ACHN (cell line): Measurements from ENCODE around the gene DCP1B.

Source experiments
- DNase-seq: peaks from one replicate; pipeline ENCODE4 v3.0.0-alpha.2; 2015
- in situ Hi-C: cut with HindIII; loops from 2 replicates; pipeline ENCODE4 v1.10.0; 2017; ENCODE audit warnings: low sequenced_read_pairs, low pct_ligation_motif_present, low pct_unique_long_range_greater_than_20kb

Gene DCP1B

DNA sequence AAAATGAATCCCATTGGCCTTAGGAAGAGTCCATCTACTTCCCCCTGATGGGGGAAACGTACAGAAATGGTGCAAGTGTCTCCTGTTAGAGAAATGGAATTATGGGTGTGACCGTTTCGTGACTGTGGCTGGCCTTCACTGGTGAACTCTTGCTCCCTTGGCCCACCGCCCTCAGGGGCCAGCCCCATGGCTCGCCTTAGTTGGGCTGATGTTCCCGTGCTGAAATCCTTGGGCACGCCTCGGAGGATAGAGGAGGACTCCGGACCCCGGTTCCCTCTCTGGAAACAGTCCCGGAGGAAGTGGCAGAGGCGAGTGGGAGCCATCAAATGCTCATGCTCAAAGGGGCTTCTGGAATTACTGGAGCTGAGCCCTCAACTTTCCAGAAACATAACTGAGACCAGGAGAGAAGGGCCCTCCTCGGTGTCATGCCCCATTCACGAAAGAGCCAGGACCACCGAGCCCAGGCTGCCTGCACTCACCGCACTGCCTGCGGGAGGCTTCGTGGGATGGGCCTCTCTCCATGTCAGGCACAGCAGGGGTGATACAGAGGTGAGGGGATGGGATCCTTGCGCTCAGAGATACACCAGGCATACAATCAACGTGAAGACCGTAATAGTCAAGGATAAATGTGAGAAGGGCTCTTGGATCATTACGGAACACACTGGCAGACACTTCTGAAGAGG is 75.7 kb downstream of the DCP1B start:
- in situ Hi-C loops, result no loop called here

DNA sequence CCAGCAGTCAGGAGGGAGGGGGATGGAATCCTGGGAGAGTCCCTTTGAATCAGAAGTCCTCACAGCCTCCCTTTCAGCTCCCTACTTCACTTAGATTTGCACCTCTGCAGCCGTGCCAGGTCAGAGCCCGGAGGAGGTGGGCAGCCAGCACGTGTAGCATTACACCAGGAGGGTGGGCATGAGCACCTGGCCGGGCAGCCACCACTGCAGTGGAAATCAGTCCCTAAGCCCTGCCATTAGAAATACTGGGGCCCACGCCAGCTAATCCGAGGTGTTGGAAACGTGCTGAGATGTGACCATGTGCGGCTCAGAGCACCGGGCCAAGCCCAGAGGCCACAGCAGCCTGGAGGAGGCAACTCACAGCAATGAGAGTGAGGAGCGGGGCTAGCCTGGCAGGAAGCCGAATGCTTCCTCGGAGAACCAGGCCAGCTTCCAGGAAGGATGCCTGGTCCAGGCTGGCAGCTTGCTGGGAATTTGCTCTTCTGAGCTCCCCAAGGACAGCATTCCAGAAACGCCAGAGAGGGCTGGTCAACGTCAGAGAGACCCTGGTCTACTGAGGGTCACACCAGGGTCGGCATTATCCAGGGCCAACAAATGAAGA is 76.4 kb downstream of the DCP1B start:
- DNase-seq, result no peak
- in situ Hi-C loops, result no loop called here

More for the DNA sequence above, 75.7 kb downstream of the DCP1B start:
- DNase-seq, result no peak

DNA sequence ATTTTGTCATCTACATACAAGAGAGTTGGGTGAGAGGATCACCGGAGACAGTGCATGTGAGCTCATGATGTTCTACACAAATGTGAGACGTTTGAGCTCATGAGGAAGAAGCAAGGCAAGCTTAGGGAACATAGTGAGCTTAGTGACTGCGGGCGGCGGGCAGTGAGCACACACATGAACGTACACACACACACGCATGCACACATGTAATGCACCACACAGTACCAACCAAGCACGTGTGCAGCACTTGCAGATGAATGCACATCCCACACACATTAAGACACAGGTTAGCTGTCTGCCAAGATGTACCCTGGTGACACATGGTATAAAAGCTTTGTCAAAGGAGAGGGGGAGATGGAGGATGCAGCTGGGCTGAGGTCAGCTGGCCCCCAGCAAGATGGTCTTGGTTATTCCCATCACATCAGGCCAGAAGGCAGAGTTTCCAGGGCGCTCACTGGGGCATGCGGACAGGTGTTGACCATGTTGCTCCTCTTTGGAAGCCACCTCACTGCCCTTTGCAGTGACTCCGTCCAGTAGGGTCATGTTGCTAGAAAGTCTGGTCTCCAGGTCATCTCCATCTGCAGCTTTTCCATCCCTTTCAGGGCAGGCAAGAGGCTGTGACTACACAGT is 77.1 kb downstream of the DCP1B start:
- DNase-seq, result no peak
- in situ Hi-C loops, result no loop called here

DNA sequence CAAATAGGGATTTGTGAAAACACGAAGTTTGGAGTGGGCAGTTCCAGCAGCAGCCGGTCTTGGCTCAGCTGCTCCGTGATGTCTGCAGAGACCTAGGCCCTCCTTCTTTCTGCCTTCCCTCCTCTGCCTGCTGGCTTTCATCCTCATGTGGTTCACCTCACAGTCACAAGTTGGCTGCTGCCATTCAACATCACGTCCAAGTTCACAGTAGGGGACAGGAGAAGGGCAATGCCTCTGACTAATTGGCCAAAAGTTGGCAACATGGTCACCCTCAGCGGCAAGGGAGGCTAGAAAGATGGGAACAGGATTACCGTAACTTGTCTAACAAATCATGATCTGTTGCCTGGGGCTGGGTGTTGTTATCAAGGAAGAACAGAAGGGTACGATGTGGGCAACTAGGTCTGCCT is 78.0 kb downstream of the DCP1B start:
- in situ Hi-C loops, result no loop called here
- DNase-seq, result no peak

DNA sequence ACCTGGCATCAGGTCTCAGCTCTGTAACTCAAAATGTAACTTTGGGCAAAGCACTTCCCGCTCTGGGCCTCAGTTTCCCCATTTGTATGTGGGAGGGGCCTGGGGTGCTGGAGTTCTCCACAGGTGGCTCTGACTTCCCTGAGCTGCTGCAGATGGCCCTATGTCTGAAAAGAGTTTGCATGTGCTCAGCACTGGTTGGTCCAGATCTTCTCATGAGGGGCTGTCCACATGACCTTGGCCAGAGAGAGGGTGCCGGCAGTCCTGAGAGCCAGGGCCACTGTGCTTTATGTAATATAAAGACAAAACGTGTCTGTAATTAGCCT is 78.6 kb downstream of the DCP1B start:
- DNase-seq, result no peak
- in situ Hi-C loops, result no loop called here

DNA sequence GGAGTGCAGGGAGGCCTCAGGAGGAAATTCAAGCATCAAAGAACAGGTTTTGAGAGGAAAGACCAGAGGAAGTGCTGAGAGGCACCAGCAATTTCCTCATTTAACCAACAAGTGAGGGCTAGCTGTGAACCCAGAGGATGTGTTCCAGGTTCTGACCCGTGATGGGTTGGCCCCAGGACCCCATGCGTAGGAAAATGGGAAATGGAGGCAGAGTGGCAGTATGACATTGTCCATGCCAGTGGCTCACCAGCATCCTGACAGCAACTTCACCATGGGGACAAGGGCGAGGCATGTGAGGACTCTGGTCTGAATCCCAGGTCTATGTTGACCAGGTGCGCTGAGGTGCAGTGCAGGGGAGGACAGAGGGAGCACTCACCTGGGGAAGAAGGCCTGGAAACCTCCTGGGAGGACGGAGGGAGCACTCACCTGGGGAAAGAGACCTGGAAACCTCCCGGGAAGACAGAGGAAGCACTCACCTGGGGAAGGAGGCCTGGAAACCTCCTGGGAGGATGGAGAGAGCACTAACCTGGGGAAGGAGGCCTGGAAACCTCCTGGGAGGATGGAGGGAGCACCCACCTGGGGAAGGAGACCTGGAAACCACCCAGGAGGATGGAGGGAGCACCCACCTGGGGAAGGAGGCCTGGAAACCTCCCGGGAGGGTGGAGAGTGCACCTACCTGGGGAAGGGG is 79.1 kb downstream of the DCP1B start:
- in situ Hi-C loops, result no loop called here
- DNase-seq, result no peak

DNA sequence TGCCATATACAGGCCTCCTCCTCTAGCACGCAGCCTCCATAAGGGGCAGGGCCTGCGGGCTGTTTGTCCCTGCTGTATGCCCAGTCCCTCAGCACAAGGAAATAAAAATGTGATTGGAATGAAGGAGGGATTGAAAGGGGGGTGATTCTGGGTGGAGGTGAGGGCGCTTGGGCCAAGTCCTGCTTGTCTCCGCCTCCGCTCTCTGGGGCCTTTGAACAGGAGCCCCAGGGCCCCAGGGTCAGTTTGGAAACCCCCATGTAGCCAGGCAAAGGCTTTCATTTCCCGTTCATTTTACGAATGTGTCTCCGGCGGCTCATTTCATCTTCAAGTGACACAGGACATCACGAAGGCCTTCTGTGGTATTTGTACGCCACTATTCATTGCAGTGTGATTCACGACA is 81.3 kb downstream of the DCP1B start:
- in situ Hi-C loops, result no loop called here
- no peak for DNase-seq

DNA sequence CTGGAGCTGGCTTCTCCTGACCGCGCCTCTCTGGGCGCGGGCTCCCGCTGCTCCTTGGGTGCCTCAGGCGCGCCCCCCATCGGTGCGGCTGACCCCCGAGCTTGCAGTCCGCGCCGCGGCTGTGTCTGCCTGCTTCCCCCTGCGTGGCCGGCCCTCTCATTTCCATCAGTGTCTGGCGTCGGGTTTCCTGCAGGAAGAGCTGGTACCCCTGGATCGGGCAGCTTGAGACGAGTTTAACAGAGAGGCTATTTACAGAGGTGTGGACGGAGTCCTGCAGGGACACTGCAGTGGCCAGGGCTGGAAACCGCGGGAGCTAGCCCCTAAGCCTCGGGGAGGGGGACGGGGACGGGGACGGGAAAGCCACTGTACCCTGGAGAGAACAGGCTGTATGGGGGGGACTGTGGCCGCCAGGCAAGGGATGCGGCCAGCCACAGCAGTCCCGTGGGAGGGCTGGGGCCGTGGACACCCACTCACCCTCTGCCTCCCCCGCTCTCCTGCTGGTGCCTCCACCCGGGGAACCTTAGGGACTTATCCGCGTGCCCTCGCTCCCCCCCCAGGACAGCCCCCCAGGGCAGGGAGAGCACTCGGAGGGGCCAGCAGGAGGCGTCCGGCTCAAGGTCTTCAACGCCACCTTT is 82.1 kb downstream of the DCP1B start:
- in situ Hi-C loops, result no loop called here
- DNase-seq, result no peak

DNA sequence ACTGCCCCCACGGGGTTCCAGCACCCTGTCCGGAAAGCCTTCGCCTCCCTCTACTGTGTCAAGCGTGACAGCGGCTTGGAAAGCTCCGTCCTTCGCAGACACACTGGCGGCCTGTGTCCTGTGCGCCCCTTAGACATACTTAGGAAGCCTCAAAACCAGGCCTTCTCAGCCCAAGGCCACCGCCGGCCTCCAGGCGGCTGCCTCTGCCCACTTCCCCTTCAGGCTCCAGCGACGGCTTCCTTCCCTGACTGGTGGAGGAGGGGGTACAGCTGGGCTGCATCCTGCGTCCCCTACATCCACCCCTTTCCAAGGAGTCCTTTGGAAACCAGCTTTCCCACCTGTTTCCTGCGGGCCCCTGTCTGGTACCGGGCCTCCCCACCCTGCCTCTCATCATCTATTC is 83.3 kb downstream of the DCP1B start:
- DNase-seq, result no peak
- in situ Hi-C loops, result no loop called here

DNA sequence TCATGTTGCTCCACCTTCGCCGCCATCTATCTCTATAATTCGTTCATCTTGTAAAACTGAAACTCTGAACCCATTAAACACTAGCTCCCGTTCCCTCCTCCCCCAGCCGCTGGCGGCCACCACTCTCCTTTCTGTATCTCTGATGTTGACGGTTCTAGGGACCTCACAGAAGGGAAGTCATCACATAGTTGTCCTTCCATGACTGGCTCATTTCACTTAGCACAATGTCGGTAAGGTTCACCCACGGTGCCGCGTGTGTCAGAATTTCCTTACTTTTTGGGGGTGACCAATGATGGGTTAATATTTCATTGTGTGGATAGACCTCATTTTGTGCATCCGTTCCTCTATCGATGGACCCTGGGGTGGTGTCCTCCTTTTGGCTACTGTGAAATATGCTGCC is 83.8 kb downstream of the DCP1B start:
- DNase-seq, result no peak
- in situ Hi-C loops, result no loop called here

DNA sequence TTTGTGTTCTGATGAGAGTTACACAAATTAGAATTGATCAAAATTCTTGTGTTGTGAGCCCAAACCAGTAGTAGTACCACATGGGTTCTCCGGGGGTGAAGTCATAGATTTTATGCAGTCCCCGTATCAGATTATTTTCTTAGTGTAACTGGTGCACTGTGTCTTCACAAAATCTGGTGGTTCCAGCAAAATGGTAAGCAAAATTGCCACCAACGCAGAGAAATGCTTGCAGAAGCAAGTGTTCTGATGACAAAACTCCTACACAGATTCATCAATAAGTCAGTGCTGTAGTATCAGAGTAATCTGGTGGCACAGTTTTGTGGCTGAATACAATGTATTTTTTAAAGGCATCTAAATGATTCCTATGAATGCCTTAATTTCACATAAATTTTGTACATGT is 84.5 kb downstream of the DCP1B start:
- no peak for DNase-seq
- in situ Hi-C loops, result no loop called here

DNA sequence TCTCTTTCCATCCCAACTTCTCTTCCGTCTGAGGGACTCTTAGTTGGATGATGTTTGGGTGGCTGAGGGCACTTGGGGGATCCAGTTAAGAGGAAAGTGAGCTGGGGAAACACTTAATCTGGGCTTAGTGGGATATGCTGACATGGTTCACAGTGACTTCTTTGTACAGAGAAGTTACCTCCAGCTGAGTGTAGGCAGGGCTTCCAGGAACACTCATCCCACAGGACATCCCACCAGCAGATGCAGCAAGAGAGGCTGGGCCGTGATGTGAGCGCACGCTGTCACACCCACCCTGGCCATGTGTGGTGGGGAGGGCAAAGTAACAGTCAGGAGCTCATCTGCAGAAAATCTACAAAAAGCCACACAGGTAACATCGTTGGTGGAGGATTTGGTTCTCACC is 85.0 kb downstream of the DCP1B start:
- no peak for DNase-seq
- in situ Hi-C loops, result no loop called here

DNA sequence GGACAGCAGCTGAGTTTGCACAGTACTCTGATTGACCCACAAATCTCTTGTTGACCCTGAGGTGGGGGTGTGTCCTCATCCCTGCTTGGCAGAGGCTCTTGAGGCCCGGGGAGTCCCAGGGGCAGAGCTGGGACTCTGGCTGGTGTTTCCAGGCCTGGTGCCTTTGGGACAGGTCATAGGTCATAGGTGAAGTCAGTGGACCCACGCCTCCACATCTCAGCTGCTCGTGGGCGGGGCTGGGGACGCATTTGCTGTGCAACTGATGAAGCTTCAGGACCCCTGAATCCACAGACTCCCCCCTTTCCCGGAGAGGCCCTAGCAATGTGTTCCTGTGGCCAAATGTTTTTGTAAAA is 85.4 kb downstream of the DCP1B start:
- DNase-seq, result no peak
- in situ Hi-C loops, result no loop called here

DNA sequence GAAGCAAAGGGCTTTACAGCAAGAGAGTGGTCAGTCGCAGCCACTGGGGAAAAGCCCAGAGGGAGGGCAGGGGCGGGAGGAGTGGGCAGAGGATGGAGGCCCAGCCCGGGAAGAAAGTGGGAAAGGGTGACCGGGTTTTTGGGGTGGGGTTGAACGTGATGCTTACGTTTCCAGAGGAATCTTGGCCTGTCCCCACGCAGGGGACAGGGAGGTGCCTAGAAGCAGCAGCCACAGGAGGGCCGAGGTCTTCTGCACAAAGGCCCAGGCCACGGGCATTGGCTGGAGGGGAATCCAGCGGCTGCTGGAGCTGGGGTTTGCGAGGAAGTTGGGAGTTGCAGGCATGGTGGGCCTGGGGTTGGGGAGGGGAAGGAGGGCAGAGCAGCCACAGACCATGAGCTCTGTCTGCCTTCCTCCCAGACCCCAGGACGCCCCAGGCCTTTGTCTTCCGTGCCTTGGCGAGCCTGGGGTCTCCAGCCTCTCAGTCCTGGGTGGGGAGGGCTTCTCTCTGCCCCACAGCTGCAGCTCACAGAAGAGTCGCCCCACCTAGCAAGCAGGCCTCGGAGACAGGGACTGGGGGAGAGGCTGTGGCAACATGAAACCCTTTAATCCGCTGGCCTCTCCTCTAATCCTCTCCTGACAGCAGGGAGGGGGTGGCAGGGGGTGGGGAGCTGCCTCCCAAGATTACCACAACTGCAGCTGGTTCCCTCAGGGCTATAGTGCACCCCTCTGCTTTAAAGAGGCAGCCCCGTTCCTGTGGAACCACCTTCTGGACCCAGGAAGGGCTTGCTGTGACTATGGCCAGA is 86.0 kb downstream of the DCP1B start, which contains the start of gene CACNA2D4:
Gene CACNA2D4, minus strand, starts transcription at position 572 of the 803 bp plus-strand sequence. Its CDS starts 179 bp downstream, at position 393.
- DNase-seq, result no peak
- in situ Hi-C loops, result no loop called here

DNA sequence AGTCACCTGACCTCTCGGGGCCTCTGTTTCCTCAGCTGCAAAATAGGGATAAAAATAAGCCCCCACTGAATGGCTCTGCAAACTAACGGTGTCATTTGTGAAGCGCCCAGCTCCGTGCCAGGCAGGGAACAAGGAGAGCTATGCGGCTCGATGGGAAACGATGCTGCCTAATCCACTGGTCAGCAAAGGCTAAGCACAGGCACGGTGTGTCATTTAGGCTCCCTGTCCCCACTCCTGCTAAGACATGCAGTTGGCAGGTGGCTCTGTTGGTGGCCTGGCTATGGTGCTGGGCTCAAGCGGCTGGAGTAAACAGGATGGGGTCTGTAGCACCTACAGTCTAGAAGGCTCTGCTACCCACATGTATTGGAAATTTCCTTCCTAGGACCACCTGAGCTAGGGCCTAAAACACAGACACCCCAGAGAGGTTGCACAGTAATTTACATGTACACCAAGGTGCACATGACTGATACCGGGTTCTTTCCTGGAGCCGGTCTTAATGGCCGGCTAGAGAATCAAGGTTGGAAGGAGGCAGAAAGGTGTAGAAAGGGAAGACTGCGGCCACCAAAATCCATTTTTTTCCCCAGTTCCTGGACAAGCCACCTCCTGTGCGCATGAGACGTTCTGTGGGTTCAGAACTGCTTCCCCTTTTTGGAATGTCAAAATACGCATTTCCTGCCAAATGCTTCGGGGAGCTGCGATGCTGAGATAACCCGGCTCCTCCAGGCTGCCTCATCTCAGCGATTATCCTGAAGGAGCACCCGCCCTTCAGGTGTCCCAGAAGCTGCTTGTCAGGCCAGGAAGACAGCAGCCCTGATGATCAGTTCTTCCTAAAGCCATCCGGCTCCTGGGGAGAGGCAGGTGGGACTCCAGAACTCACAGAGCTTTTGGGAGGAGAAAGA is 86.8 kb downstream of the DCP1B start:
- in situ Hi-C loops, result no loop called here

DNA sequence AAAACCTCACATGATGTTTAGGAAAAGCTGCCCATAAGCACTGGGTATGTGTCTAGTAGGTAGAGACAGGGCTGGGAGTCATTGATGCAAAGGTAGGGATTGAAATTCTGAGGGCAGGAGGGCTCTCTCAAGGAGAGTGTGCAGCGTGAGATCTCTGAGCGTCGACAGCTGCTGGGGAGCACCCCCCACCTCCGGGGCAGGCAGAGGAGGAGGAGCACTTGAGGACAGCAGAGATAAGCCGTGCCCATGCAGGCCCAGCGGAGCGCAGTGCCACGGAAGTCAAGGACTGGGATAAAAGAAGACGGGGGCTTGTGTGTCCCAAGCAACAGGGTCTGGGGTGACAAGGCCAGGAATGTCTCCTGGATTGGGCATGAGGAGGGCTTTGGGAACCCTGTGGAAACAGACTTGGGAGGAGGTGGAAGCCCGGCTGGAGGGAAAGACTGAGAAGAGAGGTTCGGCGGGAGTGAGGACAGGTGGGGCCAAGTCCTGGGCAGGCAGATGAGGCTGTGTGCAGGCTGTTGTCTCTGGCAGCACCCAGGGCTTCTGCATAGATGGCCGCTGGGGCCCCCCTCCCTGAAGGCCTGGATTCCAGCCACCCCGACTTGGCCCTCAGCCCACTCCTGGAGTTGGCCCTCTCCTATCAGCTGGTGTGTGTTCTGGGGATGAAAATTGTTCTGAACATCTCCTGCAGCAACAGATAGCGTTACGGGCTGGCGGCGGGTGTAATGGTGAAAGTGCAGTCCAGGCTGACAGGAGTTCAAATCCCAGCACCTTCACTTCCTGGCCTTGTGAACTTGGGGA is 87.7 kb downstream of the DCP1B start:
- in situ Hi-C loops, result no loop called here
- no peak for DNase-seq

More for the DNA sequence above, 86.8 kb downstream of the DCP1B start:
- no peak for DNase-seq
